ENCODE data around the gene MCOLN1.

- TF ChIP-seq, protein P1, sequence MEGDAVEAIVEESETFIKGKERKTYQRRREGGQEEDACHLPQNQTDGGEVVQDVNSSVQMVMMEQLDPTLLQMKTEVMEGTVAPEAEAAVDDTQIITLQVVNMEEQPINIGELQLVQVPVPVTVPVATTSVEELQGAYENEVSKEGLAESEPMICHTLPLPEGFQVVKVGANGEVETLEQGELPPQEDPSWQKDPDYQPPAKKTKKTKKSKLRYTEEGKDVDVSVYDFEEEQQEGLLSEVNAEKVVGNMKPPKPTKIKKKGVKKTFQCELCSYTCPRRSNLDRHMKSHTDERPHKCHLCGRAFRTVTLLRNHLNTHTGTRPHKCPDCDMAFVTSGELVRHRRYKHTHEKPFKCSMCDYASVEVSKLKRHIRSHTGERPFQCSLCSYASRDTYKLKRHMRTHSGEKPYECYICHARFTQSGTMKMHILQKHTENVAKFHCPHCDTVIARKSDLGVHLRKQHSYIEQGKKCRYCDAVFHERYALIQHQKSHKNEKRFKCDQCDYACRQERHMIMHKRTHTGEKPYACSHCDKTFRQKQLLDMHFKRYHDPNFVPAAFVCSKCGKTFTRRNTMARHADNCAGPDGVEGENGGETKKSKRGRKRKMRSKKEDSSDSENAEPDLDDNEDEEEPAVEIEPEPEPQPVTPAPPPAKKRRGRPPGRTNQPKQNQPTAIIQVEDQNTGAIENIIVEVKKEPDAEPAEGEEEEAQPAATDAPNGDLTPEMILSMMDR (conservative IDR thresholded peaks at IDR 0.05; ENCODE audit: low read depth, low read length): no peak
- TF ChIP-seq EZH2 (IDR thresholded peaks at IDR 0.05; ENCODE audit: borderline replicate concordance, low read depth, low read length, poor library complexity, severe bottlenecking): no peak
These were observed 3.9 kb downstream of the MCOLN1 start for GRCh38 chr19:7526059-7526929.

Measured in A673 (cell line).